Left colon (tissue), 2 donors: ENCODE data around the gene SLC25A47. TPM values are rescaled to one million over a fixed set of nuclear protein-coding genes. Genes with fewer than 3 reads are reported as not detected.
A peak's percentile ranks its signal among the peaks of the same experiment; 100 is the strongest.

Source experiments
- ATAC-seq: fragments of 200-7000 bp; cut with Tn5 transposase; one replicate; pipeline ENCODE4 v1.9.1; 2020; ENCODE audit warnings: mild to moderate bottlenecking, moderate library complexity
- DNase-seq, 2 donors: peaks; one replicate each; pipeline ENCODE4 v3.0.0-alpha.2; 2020
- intact Hi-C, 2 donors: fragments of 100-400 bp; cut with DNase I in 1 of 2; cut with micrococcal nuclease in 1 of 2; formaldehyde crosslinking; loops; one replicate each; pipeline versions ENCODE4 v1.11.2 to v1.14.0; 2022; cut with DNase I, micrococcal nuclease
- microRNA-seq, 2 donors: library from miRNA; unstranded; fragments of <30 nt; microRNA quantifications; one replicate each; pipeline versions ENCODE4 v1.1.0 to v1.2.0, GENCODE V29; 2020
- total RNA-seq, 2 donors: library from RNA; stranded (reverse); fragmentation: NEBNext Ultra II Directional; extraction: Animal tissue kit (Norgen Biotek cat#: 25700); gene quantifications; one replicate each; pipeline ENCODE4 v1.2.1, GENCODE V29; 2021
- donor health status: DM: no; HTN: no; CAD: no.
- donor health status: DM: yes; HTN: yes; CAD: no.

The SLC25A47 gene
- total RNA-seq, 2 donors from 2014 or later: 0.28 TPM; not detected in 1

- intact Hi-C loops: no loop called here
- ATAC-seq (no peak), DNase-seq (no peak)
These were observed 38.5 kb downstream of the SLC25A47 start for GRCh38 chr14:100361626-100362025.

- no peak for DNase-seq
- no peak for ATAC-seq
- intact Hi-C loops: no loop called here
These were observed 39.3 kb downstream of the SLC25A47 start for GRCh38 chr14:100362311-100362927.

GRCh38 chr14:100363053-100363452 is 39.9 kb downstream of the SLC25A47 start:
- ATAC-seq (no peak), DNase-seq (no peak)
- intact Hi-C loops: no loop called here

- no peak for ATAC-seq
These were observed 41.3 kb downstream of the SLC25A47 start for GRCh38 chr14:100364403-100364802.

GRCh38 chr14:100365741-100366140 is 42.6 kb downstream of the SLC25A47 start:
- DNase-seq (no peak), ATAC-seq (no peak)
- intact Hi-C loops: no loop called here

More at GRCh38 chr14:100364403-100364802, 41.3 kb downstream of the SLC25A47 start:
- no peak for DNase-seq
- intact Hi-C loops: no loop called here

- ATAC-seq (no peak), DNase-seq (no peak)
- intact Hi-C loops: no loop called here
These were observed 45.9 kb downstream of the SLC25A47 start for GRCh38 chr14:100369019-100369418.

GRCh38 chr14:100370003-100370402 is 46.9 kb downstream of the SLC25A47 start:
- DNase-seq: no peak
- ATAC-seq: peak; percentile 21
- intact Hi-C loops: no loop called here

- intact Hi-C loops: no loop called here
- no peak for DNase-seq
- ATAC-seq: no peak
These were observed 48.6 kb downstream of the SLC25A47 start for GRCh38 chr14:100371773-100372172.

- intact Hi-C loops: no loop called here
- DNase-seq (no peak), ATAC-seq (no peak)
These were observed 49.4 kb downstream of the SLC25A47 start for GRCh38 chr14:100372357-100373048.

GRCh38 chr14:100374270-100374669 is 51.1 kb downstream of the SLC25A47 start:
- intact Hi-C loops: no loop called here
- no peak for ATAC-seq
- no peak for DNase-seq

GRCh38 chr14:100374876-100375265 is 51.7 kb downstream of the SLC25A47 start:
- intact Hi-C loops: loop anchor here in 1 of 2 donors (5.0 kb wide), 1 partner anchor 68 kb away; the partner anchor contains the start of gene SLC25A29
- DNase-seq: no peak
- ATAC-seq: no peak

- ATAC-seq: peak; percentile 24
- intact Hi-C loops: loop anchor here in 1 of 2 donors (5.0 kb wide), 1 partner anchor 68 kb away; the partner anchor contains the start of gene SLC25A29
- peak; percentile 67 to 81 for DNase-seq
These were observed 52.3 kb downstream of the SLC25A47 start for GRCh38 chr14:100375266-100375962.

- ATAC-seq: peak; percentile 90
- DNase-seq: peak; percentile 94 to 96
- intact Hi-C loops: loop anchor here in 1 of 2 donors (5.0 kb wide), 1 partner anchor 69 kb away; the partner anchor contains the start of gene SLC25A29
These were observed 53.0 kb downstream of the SLC25A47 start, which contains the start of gene WDR25 for GRCh38 chr14:100375963-100376735. Gene WDR25 (plus strand): TSS chr14:100376485.

GRCh38 chr14:100376751-100377171 is 53.6 kb downstream of the SLC25A47 start:
- intact Hi-C loops: loop anchor here in 1 of 2 donors (5.0 kb wide), 1 partner anchor 69 kb away; the partner anchor contains the start of gene SLC25A29
- ATAC-seq (no peak), DNase-seq (no peak)

Small RNAs within 50 kb of the gene (microRNA-seq; reads per million reads assigned to microRNA genes)
- 165 to 214 reads per million in 2 donors for gene MIR345
- 0 to 0.53 reads per million in 2 donors for gene MIR6764

Other genes with a start within 250 kb of the SLC25A47 start
- 10 to 100 TPM; 25.0 to 36.9 TPM for gene DEGS2, start 163.7 kb upstream of the SLC25A47 start, total RNA-seq
- gene YY1, start 84.2 kb upstream of the SLC25A47 start, total RNA-seq: 10 to 100 TPM; 57.4 to 70.1 TPM
- 10 to 100 TPM; 21.9 to 27.8 TPM for gene SLC25A29, start 16.9 kb upstream of the SLC25A47 start, total RNA-seq
- gene WDR25, start 53.1 kb downstream of the SLC25A47 start, total RNA-seq: 1 to 10 TPM; 8.4 to 9.9 TPM